ENCODE measurements around the gene ZNF569.
A peak's percentile ranks its signal among the peaks of the same experiment; 100 is the strongest.
"Not testable (repeated sequence)": the region's sequence is repeated elsewhere in the genome, so short reads cannot be mapped to it uniquely, and the experiment has no call there.

ZNF569 gene

DNA sequence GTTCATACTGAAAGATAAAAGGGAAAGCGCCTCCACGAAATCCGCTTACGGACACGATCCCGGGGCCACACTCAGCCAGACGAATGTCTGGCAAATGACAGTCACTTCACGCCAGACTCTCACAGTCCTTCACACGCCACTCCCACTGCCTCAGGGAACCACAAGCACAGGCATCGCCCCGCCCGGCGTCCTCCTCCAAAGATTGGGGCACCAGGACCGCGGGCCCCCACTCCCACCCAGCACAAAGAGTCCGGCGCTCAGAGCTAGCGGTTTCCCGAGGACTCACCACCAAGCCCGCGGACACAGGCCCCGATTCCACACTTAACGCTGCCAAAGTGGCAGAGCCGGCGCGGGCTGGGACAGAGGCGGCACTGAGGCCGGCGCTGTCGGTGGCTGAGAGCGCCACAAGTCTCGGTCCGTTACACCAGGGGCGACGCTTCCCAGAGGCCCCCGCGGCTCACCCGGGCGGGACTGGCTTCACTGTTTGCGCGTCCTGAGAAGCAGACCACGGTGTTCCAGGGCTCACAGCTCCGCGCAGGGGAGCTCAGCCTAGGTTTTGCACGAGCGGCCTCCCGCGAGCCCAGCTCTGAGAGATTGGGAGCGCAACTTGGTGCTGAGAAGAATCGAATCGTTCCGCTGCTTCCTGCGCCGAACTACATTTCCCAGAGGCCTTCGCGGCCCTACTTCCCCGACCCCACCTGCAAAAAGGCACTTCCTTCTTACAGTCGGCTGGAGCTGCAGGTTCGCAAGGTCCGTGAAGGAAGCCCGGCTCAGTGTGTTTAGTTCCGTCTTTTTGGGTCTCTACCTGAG is at the start of gene ZNF569:
Gene ZNF569, minus strand, starts transcription at position 647 of the 810 bp plus-strand sequence. CDS start 22,523 bp downstream, outside the sequence.
- DNase-seq (ENCODE audit: low spot score) = peak; percentile 89

DNA sequence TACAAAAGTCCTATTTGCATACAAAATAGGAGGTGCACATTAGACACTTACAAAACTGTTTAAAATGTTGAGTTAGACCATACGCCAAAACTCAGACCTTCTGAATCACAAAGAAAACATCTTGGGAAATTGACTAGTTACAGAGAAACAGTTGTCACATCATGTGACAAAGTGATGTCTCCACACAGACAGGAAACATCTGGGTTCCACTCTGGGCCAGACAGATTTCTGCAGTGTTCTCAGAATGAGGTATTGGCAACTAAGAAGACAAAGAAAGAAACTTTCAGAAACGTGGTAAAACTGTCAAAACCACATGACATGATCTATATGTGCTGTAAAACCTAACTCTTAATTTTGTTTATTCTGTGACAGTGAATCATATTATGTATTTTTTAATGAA is 46.2 kb upstream of the ZNF569 start:
- no peak for DNase-seq (ENCODE audit: low spot score)

DNA sequence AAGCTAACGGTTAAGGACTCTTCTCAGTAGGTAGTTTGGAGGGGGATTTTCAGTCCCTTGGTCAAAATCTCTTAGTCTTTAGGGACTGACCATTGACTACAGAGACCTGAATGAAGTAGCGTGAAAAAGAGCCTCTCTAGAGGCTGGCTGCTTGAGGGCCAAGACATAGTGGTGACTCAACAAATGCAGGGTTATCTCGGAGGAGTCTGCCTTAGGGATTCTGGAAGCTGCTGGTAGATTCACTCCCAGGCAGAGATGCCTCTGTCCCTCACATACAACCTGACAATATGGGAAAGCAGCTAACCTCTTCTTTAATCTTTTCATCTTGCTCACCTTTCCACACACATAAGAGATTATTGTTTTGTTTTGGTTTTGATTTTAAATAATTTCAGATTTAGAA is 44.6 kb upstream of the ZNF569 start:
- no peak for DNase-seq (ENCODE audit: low spot score)

DNA sequence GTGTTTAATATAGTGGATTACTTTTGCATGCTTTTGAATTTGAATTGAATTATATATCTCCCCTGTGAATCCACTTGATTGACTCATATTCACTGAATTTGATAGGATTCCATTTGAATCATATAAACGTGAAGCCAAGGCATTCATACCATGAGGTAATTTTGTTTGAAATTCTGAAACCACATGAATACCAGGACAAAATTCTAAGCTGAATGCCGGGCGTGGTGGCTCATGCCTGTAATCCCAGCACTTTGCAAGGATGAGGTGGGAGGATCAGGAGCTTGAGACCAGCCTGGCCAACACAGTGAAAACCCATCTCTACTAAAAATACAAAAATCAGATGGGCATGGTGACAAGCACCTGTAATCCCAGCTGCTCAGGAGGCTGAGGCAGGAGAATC is 43.9 kb upstream of the ZNF569 start:
- no peak for DNase-seq (ENCODE audit: low spot score)

DNA sequence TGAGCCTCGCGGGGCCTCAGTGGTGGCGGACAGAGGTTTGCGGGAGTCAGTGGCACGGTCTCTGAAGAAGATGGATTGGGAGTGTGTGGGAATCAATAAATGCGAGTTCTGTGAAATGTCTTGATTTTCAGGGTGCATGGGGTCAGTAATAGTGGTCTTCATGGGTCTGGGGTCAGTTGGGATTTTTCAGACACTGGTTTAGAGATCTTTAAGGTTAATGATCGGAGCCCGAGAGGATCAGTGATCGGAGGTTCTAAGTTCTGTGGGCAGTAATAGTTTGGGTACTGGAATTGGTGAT is 39.9 kb upstream of the ZNF569 start:
- DNase-seq (ENCODE audit: low spot score) = no peak

DNA sequence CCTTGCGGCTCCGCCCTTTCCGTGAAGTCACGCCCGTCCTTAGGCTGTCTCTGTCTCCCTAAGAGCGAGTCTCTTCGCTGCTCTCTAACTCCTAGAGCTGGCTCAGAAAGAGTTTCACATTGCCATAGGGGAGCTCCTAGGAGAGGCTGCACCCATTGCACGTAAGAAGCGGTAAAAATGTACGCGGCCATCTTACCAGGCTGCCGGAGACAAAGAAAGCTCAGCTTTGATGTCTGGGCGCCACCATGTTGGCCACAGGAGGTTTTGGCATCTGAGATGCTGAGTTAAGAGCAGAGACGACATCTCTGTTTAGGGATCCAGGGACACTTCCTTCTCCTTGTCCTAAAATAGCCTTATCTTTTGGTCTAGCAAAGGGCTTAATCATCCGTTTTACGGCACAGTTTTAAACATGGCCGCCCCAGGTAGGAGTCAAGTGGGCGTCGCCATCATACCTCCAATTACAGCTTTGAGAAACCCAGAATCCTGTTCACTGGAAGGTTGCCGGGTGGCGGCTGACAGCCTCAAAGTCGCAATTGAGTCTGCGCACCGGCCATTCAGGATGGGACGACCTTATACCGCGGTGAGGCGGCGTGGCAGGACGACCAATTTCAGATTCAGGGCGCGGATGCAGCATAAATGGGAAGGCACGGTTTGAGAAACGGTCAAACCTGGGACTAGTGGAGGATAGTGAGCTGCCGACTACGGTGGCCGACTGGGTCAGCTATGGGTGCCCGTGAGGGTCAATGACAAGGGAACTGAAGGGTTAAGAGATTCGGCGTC is 39.3 kb upstream of the ZNF569 start, which contains the start of gene ZNF793:
Gene ZNF793, plus strand, starts transcription at position 553 of the 780 bp plus-strand sequence. CDS start 16,501 bp downstream, outside the sequence.
- DNase-seq (ENCODE audit: low spot score) = peak; percentile 73

DNA sequence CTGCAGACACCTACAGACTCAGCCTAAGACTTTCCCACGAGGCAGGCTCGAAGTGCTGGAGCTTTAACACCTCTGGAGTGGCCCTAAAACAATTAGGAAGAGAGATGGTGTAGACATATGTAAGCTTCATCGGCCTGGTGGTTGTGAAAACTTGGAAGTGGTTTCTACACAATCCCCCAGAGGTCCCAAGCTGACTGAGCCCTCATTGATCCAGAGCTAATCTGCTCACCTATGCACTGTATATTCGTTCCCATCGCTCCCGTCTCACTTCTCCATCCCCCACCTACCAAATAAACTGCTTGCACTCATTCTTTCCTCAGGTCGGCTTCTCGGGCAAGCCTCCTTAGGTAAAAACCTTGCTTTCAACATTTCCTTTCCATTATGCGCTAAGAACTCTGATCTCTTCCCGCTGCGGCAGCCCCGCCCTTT is 38.7 kb upstream of the ZNF569 start:
- no peak for DNase-seq (ENCODE audit: low spot score)

DNA sequence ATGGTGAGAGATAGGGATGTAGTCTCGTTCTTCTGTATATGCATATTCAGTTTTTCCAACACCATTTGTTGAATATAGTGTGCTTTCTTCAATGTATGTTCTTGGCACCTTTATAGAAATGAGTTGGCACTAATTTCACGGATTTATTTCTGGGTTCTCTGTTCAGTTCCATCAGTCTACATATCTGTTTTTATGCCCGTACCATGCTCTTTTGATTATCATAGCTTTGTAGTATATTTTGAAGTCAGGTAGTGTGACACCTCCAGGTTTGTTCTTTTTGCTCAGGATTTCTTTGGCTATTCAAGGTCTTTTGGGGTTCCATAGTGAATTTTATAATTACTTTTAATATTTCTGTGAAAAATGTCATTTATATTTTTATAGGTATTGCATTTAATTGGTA is 25.0 kb upstream of the ZNF569 start:
- no peak for DNase-seq (ENCODE audit: low spot score)

DNA sequence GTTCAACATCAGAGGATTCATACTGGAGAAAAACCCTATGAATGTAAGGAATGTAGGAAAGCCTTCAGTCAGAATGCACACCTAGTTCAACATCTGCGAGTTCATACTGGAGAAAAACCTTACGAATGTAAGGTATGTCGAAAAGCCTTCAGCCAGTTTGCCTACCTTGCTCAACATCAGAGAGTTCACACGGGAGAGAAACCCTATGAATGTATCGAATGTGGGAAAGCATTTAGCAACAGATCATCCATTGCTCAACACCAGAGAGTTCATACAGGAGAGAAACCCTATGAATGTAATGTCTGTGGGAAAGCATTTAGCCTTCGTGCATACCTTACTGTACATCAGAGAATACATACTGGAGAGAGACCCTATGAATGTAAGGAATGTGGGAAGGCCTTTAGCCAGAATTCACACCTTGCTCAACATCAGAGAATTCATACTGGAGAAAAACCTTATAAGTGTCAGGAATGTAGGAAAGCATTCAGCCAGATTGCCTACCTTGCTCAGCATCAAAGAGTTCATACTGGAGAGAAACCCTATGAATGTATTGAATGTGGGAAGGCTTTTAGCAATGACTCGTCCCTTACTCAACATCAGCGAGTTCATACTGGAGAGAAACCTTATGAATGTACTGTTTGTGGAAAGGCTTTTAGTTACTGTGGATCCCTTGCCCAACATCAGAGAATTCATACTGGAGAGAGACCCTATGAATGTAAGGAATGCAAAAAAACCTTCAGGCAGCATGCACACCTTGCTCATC is 17.3 kb upstream of the ZNF569 start:
- DNase-seq (ENCODE audit: low spot score) = no peak

DNA sequence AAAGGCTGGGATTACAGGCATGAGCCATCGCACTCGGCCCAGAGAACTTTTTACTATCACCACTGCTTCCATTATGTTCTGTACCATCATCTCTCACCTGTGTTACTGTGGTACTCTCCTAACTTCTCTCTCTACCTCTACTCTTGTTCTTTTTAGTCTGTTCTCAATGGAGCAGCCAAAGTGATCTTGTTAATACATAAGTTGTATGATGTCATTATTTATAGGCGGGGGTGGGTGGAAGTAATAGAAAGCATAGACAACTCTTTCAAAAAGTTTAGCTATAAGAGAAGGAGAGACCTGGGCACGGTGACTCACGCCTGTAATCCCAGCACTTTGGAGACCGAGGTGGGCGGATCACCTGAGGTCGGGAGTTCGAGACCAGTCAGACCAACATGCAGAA is 4.9 kb upstream of the ZNF569 start:
- DNase-seq (ENCODE audit: low spot score) = no peak

DNA sequence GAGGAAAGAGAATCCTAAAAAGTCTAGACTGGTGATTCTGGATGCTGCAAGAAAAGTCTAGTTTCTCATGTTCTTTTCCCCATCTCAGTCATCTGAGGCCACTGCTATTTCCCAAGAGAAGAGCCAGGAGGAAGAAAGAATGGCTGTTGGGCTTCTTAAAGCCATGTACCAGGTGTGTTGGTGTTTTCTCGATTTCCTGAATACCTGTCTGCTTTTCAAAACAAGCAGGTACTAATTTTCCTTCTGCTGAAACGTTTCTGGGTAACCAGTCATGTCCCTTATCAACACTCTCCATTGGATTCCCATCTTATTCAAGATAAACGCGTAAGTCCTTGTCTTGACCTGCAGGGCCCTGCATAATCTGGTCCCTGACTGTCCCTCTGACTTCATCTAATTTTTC is 3.0 kb upstream of the ZNF569 start:
- DNase-seq (ENCODE audit: low spot score) = peak; percentile 1

DNA sequence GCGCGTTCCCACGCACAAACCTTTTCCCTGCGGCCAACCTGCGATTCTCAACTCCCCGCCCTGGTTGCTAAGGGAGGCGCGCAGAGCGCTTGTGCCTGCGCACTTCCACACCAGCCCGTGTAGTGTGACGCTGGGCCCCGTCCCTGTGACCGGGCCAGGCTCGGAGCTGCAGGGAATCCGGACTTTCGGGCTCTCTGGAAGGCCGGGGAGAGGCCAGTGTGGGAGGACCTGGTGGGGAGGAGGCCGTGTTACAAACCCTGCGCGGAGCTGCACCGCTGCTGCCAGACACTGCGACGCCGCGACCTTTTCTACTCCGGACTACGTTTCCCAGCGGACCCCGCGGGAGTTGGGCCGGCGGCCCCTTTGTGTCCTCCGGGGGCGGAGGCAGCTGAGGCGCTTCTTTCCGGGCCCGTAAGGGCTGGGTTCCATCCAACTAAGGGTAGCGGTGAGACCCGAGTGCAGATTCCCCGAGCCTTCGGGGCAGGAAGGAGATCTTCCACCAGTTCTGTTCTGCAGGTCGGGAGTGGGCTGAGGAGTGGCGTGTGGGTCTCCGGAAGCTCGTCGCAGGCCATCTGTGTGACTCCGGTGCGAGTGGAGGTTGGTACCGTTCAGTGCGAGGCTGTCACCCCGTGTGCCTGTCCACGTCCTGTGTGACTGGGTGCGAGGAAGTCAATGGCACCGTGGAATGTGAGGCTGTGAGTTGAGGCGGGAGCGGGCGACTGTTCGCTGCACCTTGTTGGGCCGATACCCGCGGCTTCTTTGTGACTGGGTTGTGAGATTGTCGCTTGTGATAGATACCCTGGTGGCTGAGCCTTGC is 1.9 kb upstream of the ZNF569 start, which contains the start of gene ZNF570:
Gene ZNF570, plus strand, starts transcription at position 396 of the 817 bp plus-strand sequence. CDS start 999 bp downstream, outside the sequence.
- DNase-seq (ENCODE audit: low spot score) = peak; percentile 93

DNA sequence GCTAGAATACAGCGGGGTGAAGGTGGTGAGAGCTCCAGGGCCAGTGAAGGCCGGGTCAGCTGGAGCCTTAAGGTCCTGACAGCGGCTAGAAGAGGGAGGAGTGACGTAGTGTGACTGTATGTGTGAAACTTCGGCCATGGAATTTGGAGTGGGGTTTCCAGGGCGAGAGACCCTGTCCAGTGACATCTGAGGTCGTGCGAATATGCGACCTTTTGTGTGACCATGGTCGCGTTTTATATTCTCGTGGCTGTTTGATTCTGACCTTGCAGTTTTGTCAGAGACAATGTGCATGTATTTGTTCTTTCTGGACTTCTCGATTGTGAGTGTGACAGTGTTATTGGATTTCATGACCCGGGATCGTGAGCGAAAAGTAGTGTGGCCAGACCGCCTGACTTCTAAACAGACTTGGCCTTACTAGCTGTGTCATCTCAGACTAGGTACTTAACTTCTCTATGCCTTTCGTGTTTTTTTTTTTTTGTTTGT is 405 bp upstream of the ZNF569 start:
- DNase-seq (ENCODE audit: low spot score) = no peak

DNA sequence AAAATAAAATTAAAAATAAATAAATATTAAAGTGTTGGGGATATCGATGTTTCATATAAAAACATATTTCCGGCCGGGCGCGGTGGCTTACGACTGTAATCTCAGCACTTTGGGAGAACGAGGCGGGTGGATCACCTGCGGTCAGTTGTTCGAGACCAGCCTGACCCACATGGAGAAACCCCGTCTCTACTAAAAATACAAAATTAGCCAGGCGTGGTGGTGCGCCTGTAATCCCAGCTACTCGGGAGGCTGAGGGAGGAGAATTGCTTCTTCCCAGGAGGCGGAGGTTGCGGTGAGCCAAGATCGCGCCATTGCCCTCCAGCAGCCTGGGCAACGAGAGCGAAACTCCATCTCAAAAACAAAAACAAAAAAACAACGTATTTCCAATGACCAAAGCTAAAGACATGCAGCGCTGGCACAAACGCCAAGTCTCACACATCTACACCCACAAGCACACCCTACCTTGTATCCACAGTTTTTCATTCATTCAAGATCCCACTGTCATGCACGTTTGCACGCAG is 907 bp downstream of the ZNF569 start:
- no peak for DNase-seq (ENCODE audit: low spot score)

DNA sequence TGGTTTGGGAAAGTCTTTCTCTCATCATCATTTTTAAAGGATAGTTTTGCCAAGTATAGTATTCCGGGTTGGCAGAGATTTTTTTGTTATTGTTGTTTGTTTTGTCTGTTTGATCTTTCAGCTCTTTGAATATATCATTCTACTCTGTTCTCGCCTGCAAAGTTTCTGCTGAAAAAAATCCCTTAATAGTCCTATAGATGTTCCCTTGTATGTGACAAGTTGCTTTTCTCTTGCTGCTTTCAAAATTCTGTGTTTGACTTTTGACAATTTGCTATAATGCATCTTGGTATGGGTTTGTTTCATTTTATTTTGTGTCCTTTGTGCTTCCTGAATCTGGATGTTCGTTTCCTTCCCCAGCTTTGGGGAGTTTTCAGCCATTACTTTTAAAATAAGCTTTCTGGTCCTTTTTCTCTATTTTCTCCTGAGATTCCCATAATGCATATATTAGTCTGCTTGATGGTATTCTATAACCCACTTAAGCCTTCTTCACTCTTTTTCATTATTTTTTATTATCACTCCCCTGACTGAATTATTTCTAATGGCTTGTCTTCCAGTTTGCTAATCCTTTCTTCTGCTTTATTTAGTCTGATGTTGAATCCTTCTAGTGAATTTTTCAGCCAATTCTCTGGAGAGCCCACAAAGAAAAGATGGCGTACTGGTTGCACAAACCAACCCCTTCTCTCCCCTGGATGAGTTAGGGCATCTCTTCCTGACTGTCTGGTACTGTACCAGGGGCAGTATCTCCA is 14.6 kb downstream of the ZNF569 start:
- DNase-seq (ENCODE audit: low spot score) = no peak

DNA sequence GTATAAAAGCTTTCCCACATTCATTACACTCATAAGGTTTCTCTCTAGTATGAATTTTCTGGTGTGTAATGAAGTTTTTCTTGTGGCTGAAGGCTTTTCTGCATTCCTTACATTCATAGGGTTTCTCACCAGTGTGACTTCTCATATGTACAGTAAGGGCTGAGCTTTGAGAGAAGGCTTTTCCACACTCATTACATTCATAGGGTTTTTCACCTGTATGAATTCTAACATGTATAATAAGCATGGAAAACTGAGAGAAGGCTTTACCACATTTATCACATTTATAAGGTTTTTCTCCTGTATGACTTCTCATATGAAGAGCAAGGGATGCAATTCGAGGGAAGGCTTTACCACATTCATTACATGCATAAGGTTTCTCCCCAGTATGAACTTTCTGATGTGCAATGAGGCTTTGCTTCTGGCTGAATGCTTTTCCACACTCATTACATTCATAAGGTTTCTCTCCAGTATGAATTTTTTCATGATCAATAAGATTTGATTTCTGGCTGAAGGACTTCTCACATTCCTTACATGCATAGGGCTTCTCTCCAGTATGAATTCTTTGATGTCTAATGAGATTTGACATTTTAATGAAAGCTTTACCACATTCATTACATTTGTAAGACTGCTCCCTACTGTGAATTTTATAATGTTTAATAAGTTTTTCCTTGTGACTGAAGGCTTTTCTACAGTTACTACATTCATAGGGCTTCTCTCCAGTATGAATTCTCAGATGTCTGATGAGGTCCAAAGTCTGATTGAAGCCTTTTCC is 53.7 kb downstream of the ZNF569 start:
- no peak for DNase-seq (ENCODE audit: low spot score)

DNA sequence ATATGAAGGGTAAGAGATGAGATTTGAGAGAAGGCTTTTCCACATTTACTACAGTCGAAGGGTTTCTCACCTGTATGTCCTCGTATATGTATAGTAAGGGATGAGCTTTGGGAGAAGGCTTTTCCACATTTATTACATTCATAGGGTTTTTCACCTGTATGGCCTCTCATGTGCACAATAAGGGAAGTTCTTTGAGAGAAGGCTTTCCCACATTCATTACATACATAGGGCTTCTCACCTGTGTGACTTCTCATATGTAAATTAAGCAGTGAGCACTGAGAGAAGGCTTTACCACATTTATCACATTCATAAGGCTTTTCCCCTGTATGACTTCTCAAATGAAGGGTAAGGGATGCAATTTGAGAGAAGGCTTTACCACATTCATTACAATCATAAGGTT is 54.5 kb downstream of the ZNF569 start:
- no peak for DNase-seq (ENCODE audit: low spot score)

DNA sequence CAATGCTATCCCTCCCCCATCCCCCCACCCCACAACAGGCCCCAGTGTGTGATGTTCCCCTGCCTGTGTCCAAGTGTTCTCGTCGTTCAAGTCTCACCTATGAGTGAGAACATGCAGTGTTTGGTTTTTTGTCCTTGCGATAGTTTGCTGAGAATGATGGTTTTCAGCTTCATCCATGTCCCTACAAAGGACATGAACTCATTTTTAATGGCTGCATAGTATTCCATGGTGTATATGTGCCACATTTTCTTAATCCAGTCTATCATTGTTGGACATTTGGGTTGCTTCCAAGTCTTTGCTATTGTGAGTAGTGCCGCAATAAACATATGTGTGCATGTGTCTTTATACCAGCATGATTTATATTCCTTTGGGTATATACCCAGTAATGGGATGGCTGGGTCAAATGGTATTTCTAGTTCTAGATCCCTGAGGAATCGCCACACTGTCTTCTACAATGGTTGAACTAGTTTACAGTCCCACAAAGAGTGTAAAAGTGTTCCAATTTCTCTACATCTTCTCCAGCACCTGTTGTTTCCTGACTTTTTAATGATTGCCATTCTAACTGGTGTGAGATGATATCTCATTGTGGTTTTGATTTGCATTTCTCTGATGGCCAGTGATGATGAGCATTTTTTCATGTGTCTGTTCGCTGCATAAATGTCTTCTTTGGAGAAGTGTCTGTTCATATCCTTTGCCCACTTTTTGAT is 61.0 kb downstream of the ZNF569 start:
- not testable (repeated sequence) for DNase-seq (ENCODE audit: low spot score)

DNA sequence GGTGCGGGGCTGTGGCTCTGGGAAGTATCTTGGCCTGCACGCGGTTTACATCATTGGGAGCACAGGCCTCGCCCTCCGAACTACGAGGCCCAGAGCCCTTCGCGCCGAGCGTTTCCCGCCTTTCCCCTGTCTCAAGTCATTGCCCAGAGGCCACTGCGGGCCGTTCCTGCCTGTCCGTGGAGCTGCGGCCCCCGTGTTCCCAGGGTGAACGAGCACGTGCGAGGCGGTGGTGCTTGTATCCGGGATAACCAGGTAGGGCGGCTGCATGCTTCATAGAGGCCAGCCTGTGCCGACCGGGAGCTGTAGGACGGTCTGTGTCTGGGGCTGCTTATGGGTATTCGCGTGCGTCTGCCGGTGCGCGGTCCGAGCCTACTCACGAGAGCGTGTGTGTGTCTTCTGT is 63.8 kb downstream of the ZNF569 start:
- DNase-seq (ENCODE audit: low spot score) = no peak
